WTC11 (cell line): Measurements from ENCODE around the gene BTN3A1. TPM values are rescaled to one million over a fixed set of nuclear protein-coding genes. Genes with fewer than 3 reads are reported as not detected.
"Not testable (repeated sequence)": the region's sequence is repeated elsewhere in the genome, so short reads cannot be mapped to it uniquely, and the experiment has no call there.

Experiments used
- ATAC-seq: fragments of 200-7000 bp; cut with Tn5 transposase; 2 replicates; pipeline ENCODE4 v1.10.0; 2021; ENCODE audit warnings: mild to moderate bottlenecking, moderate library complexity
- CTCF ChIA-PET: fragments of 300-600 bp; sonication (Branson Sonifier 250); formaldehyde crosslinking; loops from one replicate; lab custom pipeline; 2021; ENCODE audit warnings: antibody characterized with exemption; lab: Charles Lee
- POLR2A ChIA-PET: fragments of 350-600 bp; sonication (Branson Sonifier 250); formaldehyde crosslinking; loops from one replicate; lab custom pipeline; 2021; ENCODE audit warnings: antibody characterized with exemption; lab: Charles Lee
- DNase-seq: peaks from one replicate; pipeline ENCODE4 v3.0.0; 2021; ENCODE audit warnings: low spot score
- H3K27ac Mint-ChIP-seq: 2 replicates; pipeline ENCODE4 v1.8.0; 2021; ENCODE audit warnings: mixed read lengths
- H3K27me3 Mint-ChIP-seq: 2 replicates; pipeline ENCODE4 v1.8.0; 2021; ENCODE audit warnings: low read depth, mild to moderate bottlenecking, moderate library complexity, mixed read lengths
- H3K36me3 Mint-ChIP-seq: 2 replicates; pipeline ENCODE4 v1.8.0; 2021; ENCODE audit warnings: mixed read lengths
- H3K4me1 Mint-ChIP-seq: 2 replicates; pipeline ENCODE4 v1.8.0; 2022; ENCODE audit warnings: mixed read lengths
- H3K4me3 Mint-ChIP-seq: 2 replicates; pipeline ENCODE4 v1.8.0; 2021; ENCODE audit warnings: mild to moderate bottlenecking, moderate library complexity, mixed read lengths
- H3K9me3 Mint-ChIP-seq: 2 replicates; pipeline ENCODE4 v1.8.0; 2021; ENCODE audit warnings: mixed read lengths
- ATF1 ChIP-seq: sonication (generic); formaldehyde crosslinking; IDR thresholded peaks from 2 replicates; pipeline ENCODE4 v1.8.1; 2023; ENCODE audit warnings: mild to moderate bottlenecking, moderate library complexity, missing genetic modification reagents
- ATF2 ChIP-seq: sonication (generic); formaldehyde crosslinking; IDR thresholded peaks from 2 replicates; pipeline ENCODE4 v1.8.1; 2022; ENCODE audit warnings: low read depth, missing genetic modification reagents, borderline replicate concordance
- ATF3 ChIP-seq: sonication (generic); formaldehyde crosslinking; conservative IDR thresholded peaks from 2 replicates; pipeline ENCODE4 v1.8.1; 2022; ENCODE audit warnings: mild to moderate bottlenecking, missing genetic modification reagents
- CDX4 ChIP-seq: fragments of 250-450 bp; sonication (Bioruptor Pico); IDR thresholded peaks from 2 replicates; pipeline ENCODE4 v1.9.0; 2021; ENCODE audit warnings: moderate library complexity, mild to moderate bottlenecking, inconsistent platforms, borderline replicate concordance
- ELF4 ChIP-seq: sonication (generic); formaldehyde crosslinking; IDR thresholded peaks from 2 replicates; pipeline ENCODE4 v1.8.1; 2022; ENCODE audit warnings: low read depth, mild to moderate bottlenecking, moderate library complexity, missing genetic modification reagents
- ETV6 ChIP-seq: sonication (generic); formaldehyde crosslinking; IDR thresholded peaks from 2 replicates; pipeline ENCODE4 v1.8.1; 2022; ENCODE audit warnings: mild to moderate bottlenecking, missing genetic modification reagents
- FOXP4 ChIP-seq: sonication (generic); formaldehyde crosslinking; IDR thresholded peaks from 2 replicates; pipeline ENCODE4 v1.8.0; 2022; ENCODE audit warnings: mild to moderate bottlenecking, missing genetic modification reagents
- GABPB1 ChIP-seq: sonication (generic); formaldehyde crosslinking; IDR thresholded peaks from 2 replicates; pipeline ENCODE4 v1.8.1; 2023; ENCODE audit warnings: mild to moderate bottlenecking, missing genetic modification reagents
- HMGA2 ChIP-seq: fragments of 250-450 bp; sonication (Bioruptor Pico); IDR thresholded peaks from 2 replicates; pipeline ENCODE4 v1.4.0; 2021; ENCODE audit warnings: mild to moderate bottlenecking, moderate library complexity
- KAT7 ChIP-seq: sonication (generic); formaldehyde crosslinking; IDR thresholded peaks from 2 replicates; pipeline ENCODE4 v1.8.1; 2023; ENCODE audit warnings: missing genetic modification reagents, mild to moderate bottlenecking, borderline replicate concordance
- MAX ChIP-seq: sonication (generic); formaldehyde crosslinking; IDR thresholded peaks from 2 replicates; pipeline ENCODE4 v1.8.0; 2022; ENCODE audit warnings: mild to moderate bottlenecking, missing genetic modification reagents
- NFYB ChIP-seq: sonication (generic); formaldehyde crosslinking; conservative IDR thresholded peaks from 2 replicates; pipeline ENCODE4 v1.8.0; 2022; ENCODE audit warnings: low read depth, missing genetic modification reagents
- TEAD4 ChIP-seq: sonication (generic); formaldehyde crosslinking; IDR thresholded peaks from 2 replicates; pipeline ENCODE4 v1.8.0; 2022; ENCODE audit warnings: mild to moderate bottlenecking, missing genetic modification reagents
- ZNF317 ChIP-seq: sonication (generic); formaldehyde crosslinking; IDR thresholded peaks from 2 replicates; pipeline ENCODE4 v1.8.1; 2023; ENCODE audit warnings: low read depth, mild to moderate bottlenecking, moderate library complexity, missing genetic modification reagents, borderline replicate concordance
- total RNA-seq: library from RNA; stranded (reverse); gene quantifications from 3 replicates; pipeline ENCODE4 v1.2.3, GENCODE V29; 2021

Gene BTN3A1
- total RNA-seq, 1 experiment from 2014 or later: 4.5 TPM

- Mint-ChIP-seq H3K36me3 (peaks cover 28% of the 10 kb centered on the region), H3K27me3 (peaks cover 3% of the 10 kb centered on the region; the same call in 1 of the 2 replicates), H3K4me3 (peak within 1 kb of the TSS; percentile 99), H3K9me3 (no peaks in the 10 kb centered on the region), H3K27ac (peak within 1 kb of the TSS; percentile 99), H3K4me1 (peaks cover 15% of the 10 kb centered on the region)
- ATAC-seq (peak; percentile 98), DNase-seq (peak; percentile 70)
- TF ChIP-seq ATF1 (CRISPR knock-in tag) (no peak), CDX4 (CRISPR knock-in tag) (no peak), NFYB (CRISPR knock-in tag) (0 out of 2 replicates have a peak, but pooled peaks have one; percentile 9), HMGA2 (CRISPR knock-in tag) (no peak), TEAD4 (CRISPR knock-in tag) (no peak), MAX (no peak)
- ChIA-PET POLR2A (interaction anchor here (0.5 kb wide), 1 partner anchor 59 kb away, joined by 3 read pairs; no protein-coding TSS in a partner anchor), CTCF (interaction anchor here (1.0 to 1.6 kb wide), 2 partner anchors 115 to 116 kb away, joined by 3 to 4 read pairs; no protein-coding TSS in a partner anchor)
These were observed 56.0 kb downstream of the BTN3A1 start, which contains the start of gene BTN2A1 for GRCh38 chr6:26457806-26458688. Gene BTN2A1, plus strand, starts transcription at chr6:26457955. Its CDS starts 682 bp downstream, at chr6:26458637.

GRCh38 chr6:26459023-26459810 lies 57.1 kb downstream of the BTN3A1 start:
- DNase-seq: no peak
- TF ChIP-seq ATF2: no peak
- TF ChIP-seq, all 79 proteins: peak for 0
- POLR2A ChIA-PET: no interaction called here
- H3K27me3 Mint-ChIP-seq: no peaks in the 10 kb centered on the region
- H3K4me3 Mint-ChIP-seq: peak overlapping the region; percentile 56
- CTCF ChIA-PET: no interaction called here
- peaks cover 15% of the 10 kb centered on the region for H3K4me1 Mint-ChIP-seq
- no peak for ATAC-seq
- peak overlapping the region; percentile 73; the same call in 1 of the 2 replicates for H3K27ac Mint-ChIP-seq
- H3K9me3 Mint-ChIP-seq: no peaks in the 10 kb centered on the region
- peaks cover 40% of the 10 kb centered on the region for H3K36me3 Mint-ChIP-seq

- Mint-ChIP-seq H3K27ac (0 out of 2 replicates have a peak overlapping the region, but pooled peaks have one; percentile 19), H3K36me3 (peaks cover 61% of the 10 kb centered on the region), H3K4me1 (peaks cover 15% of the 10 kb centered on the region)
- DNase-seq, H3K27me3 Mint-ChIP-seq, H3K4me3 Mint-ChIP-seq, H3K9me3 Mint-ChIP-seq, ATAC-seq, POLR2A ChIA-PET: not testable (repeated sequence)
- CTCF ChIA-PET: interaction anchor here (1.2 kb wide), 1 partner anchor 120 kb away, joined by 3 read pairs; no protein-coding TSS in a partner anchor
These were observed 59.3 kb downstream of the BTN3A1 start for GRCh38 chr6:26461353-26461752.

- POLR2A ChIA-PET: no interaction called here
- DNase-seq: no peak
- H3K27me3 Mint-ChIP-seq: no peaks in the 10 kb centered on the region
- H3K9me3 Mint-ChIP-seq: no peaks in the 10 kb centered on the region
- H3K27ac Mint-ChIP-seq: no peak overlapping the region
- H3K36me3 Mint-ChIP-seq: peaks cover 84% of the 10 kb centered on the region
- no peak for ATAC-seq
- CTCF ChIA-PET: no interaction called here
- TF ChIP-seq KAT7: no peak
- no peak for TF ChIP-seq ELF4
- TF ChIP-seq ZNF317 (CRISPR knock-in tag): no peak
- TF ChIP-seq ETV6 (CRISPR knock-in tag): no peak
- no peak for TF ChIP-seq ATF3 (CRISPR knock-in tag)
- no peak for TF ChIP-seq GABPB1 (CRISPR knock-in tag)
- TF ChIP-seq FOXP4: no peak
- no peak overlapping the region for H3K4me3 Mint-ChIP-seq
- peaks cover 3% of the 10 kb centered on the region for H3K4me1 Mint-ChIP-seq
These were observed 61.9 kb downstream of the BTN3A1 start for GRCh38 chr6:26464014-26464413.
